GM10847 (cell line): Measurements from ENCODE around the gene CLIC3.

Source experiments
- POLR2A ChIP-seq: IDR thresholded peaks from 2 replicates; pipeline ENCODE4 v1.6.1; 2011; ENCODE audit not compliant: insufficient read length; ENCODE audit errors: extremely low read depth

CLIC3 gene

DNA sequence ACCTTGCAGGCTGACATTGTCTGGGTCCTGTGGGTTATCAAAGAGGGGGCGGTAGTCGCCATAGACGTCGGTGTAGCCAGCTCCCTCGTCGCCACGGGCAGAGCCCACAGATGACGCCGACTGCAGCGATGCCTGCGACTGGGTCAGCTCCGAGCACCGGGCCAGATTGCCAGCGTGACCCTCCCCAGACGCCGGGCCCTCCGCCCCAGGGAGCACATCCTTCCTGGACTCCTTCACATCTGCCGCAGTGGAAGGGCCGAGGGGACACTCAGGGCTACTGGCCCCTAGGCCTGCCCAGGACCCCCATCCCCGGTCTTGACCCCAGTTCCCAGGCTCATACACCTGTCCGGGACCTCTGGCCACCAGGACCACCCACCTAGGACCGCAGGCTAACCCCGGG is 17.8 kb upstream of the CLIC3 start:
- TF ChIP-seq POLR2A = no peak

- TF ChIP-seq POLR2A = no peak
Observed at GRCh38 chr9:137013571-137013940, 17.2 kb upstream of the CLIC3 start.

- TF ChIP-seq POLR2A = no peak
Observed at GRCh38 chr9:137012694-137013570, 16.6 kb upstream of the CLIC3 start.

DNA sequence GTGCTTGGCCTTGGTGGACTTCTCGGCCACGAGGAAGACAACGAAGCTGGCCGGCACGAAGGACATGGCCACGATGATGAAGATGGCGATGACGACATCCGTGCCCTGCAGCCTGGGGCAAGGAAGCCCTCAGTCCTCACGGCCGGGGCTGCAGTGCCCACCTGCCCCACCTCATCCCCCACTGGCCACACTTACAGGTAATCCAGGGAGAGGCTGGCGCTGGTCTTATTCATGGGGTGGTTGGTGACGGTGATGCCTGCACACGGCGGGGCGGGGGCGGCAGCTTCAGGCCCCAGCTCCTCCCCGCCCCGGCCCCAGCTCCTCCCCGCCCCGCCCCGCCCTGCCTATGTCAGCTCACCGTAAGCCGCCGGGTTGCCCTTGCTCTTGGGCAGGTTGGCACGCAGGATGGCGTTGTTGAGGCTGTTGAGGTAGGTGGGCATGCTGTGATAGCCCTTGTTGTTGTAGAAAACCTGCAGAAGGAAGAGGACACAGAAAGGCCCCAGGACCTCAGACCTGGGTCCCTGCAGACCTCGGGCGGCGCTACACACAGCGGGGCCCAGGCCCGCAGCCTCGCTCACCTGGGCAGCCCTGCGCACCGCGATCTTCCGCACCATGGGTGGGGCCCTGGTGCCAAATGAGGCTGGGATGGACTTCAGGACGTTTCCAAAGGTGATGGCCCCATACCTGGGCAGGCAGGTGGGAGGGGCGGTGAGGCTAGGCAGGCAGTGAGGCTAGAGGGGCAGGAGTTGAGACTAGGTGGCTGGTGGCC is 15.7 kb upstream of the CLIC3 start:
- TF ChIP-seq POLR2A = no peak

DNA sequence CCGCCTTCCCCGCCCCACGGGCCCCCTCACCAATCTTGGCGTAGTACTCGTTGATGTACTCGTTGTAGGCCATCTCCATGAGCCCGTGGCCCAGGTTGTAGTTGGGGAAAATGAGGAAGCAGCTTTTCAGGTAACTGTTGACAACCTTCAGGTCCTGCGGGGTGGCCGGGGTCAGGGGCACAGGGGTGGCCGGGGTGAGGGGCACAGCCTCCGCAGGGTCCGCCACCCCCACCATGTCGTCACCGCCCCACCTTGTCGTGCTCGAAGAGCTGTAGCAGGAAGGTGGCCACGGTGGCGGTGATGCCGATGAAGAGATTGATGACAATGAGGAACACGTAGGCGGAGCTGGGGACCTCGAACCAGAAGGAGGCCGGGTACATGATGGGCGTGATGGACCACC is 14.8 kb upstream of the CLIC3 start:
- no peak for TF ChIP-seq POLR2A

- TF ChIP-seq POLR2A = no peak
Observed at GRCh38 chr9:137009938-137010732, 13.8 kb upstream of the CLIC3 start.

DNA sequence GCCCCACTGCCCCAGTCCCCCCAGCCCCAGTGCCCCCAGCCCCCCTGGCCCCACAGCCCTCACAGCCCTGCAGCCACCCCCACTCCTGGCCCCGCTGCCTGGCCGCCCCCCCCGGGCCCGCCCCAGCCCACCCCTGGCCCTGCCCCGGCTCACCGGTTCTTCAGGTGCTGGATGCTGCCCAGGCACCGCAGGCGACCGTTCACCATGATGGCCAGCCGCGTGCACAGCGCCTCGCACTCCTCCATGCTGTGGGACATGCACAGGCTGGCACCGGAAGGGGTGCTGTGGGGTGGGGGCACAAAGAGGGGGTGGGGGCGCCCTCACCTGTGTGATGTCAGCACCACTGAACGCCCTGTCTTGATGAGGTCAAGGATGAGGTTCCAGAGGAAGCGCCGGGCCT is 12.8 kb upstream of the CLIC3 start:
- TF ChIP-seq POLR2A = no peak

DNA sequence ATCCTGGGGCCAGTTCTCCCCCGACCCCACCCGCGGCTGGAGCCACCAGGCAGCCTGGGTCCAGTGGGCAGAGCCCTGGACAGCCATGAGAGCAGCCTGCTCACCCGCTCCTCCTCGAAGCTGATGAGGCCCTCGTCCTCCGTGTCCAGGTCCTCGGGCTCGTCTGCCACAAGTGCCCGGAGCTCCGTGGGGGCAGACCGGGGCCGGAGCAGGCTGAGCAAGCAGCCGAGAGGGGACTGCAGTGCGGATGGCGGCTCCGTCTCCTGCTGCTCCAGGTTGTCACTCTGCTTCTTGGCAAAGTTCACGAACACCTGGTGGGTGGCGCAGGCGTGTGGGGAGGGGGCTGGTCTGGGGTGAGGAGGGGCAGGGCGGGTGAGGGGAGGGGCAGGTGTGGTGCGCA is 11.9 kb upstream of the CLIC3 start:
- TF ChIP-seq POLR2A = no peak

DNA sequence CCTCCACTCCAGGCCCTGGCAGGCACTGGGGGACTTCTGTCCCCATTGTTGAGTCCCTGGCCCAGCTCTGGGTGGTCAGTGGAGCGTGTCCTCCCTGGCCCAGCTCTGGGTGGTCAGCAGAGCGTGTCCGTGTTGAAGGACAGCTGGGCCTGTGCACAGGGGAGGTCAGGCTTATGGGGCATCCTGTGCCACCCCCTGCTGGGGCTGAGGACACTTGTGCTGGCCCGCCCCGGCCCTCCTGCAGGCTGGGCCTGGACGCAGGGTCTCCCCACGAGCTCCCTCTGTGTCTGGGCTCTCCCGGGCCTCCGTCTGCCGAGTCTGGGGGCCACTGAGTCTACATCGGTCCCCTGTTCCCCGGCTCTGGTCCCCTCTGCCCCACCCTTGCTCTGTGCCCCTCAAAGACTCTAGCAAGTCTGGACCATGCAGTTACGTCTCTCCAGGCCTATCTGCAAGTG is 11.5 kb upstream of the CLIC3 start:
- no peak for TF ChIP-seq POLR2A

DNA sequence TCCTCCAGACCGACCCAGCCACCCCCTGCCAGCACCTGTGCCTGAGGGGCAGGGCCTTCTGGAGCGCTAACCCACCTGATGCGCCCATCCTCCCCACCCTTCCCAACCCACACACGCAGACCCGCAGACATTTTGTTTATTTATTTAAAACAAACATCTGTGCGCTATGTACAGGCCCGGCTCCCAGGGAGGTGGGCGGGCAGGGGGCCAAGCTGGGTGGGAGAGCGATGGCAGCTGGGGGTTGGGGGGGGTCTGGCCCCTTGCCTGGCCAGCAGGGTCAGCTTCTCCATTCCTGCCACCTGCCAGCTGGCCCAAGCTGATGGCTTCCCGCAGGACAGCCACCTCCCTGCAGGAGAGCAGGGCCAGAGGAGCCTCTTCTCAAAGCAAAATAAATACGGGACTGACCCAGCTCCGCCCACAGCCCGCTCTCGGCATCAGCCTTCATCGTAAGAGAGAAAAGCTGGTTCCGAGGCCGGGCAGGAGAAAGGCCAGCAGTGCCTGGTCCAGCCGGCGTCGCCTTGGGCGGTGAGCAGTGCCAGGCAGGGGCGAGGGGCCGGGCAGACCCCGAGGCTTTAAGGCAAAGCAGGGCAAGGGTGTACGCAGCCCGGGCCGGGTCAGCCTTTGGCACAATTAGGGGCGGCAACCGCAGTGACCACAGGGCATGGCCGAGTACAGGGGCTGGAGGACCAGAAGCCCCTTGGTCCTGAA is 10.9 kb upstream of the CLIC3 start:
- TF ChIP-seq POLR2A = no peak

- TF ChIP-seq POLR2A = no peak
Observed at GRCh38 chr9:137006116-137007003, 10.0 kb upstream of the CLIC3 start.

- TF ChIP-seq POLR2A = no peak
Observed at GRCh38 chr9:137002646-137003041, 6.3 kb upstream of the CLIC3 start.

GRCh38 chr9:137001857-137002645 is 5.7 kb upstream of the CLIC3 start:
- TF ChIP-seq POLR2A = no peak

GRCh38 chr9:137000177-137000930 is 4.0 kb upstream of the CLIC3 start:
- no peak for TF ChIP-seq POLR2A
